ENCODE measurements around the gene ARID4A. TPM values are rescaled to one million over a fixed set of nuclear protein-coding genes. Genes with fewer than 3 reads are reported as not detected.
A peak's percentile ranks its signal among the peaks of the same experiment; 100 is the strongest.
"Not testable (repeated sequence)": the region's sequence is repeated elsewhere in the genome, so short reads cannot be mapped to it uniquely, and the experiment has no call there.

ARID4A gene
- total RNA-seq, 1 experiment from 2014 or later: 24.9 TPM

DNA sequence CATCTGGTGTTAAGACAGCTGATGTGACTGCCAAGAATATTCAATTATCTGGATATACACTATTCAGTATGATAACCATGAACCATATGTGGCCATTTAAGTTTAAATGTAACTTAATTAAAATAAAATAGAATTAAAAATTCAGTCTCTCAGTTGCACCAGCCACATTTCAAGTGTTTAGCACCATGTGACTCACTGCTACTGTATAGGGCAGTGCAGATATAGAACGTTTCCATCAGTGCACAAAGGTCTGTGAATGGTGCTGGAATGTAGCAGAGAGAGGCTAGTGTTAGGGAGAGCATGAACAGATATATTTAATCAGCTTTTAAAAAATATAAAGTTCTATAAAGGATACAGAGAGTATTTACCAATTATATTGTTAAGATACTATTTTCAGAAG is 28.7 kb downstream of the ARID4A start:
- intact Hi-C loops (cut with micrococcal nuclease; ENCODE audit: unreplicated experiment): no loop called here
- ChIA-PET POLR2A (ENCODE audit: low non-redundant PET) (interaction anchor here (0.6 kb wide), 1 partner anchor 220 kb away, joined by 3 read pairs; no protein-coding TSS in a partner anchor), CTCF (no interaction called here)

GRCh38 chr14:58331111-58331510 is 32.8 kb downstream of the ARID4A start:
- Histone ChIP-seq H3K4me3 (ENCODE audit: low read depth, low read length, poor library complexity, severe bottlenecking) (peak overlapping the region; percentile 43), H3K4me1 (ENCODE audit: insufficient read depth, low read length, poor library complexity, severe bottlenecking) (peaks cover 24% of the 10 kb centered on the region), H3K27ac (ENCODE audit: low read depth, low read length, poor library complexity, severe bottlenecking) (peak overlapping the region; percentile 58), H3K27me3 (replicated peaks; ENCODE audit: insufficient read depth, low read depth, low read length, poor library complexity) (no peaks in the 10 kb centered on the region), H3K9me3 (ENCODE audit: low read depth, low read length, poor library complexity, severe bottlenecking) (no peaks in the 10 kb centered on the region), H3K36me3 (ENCODE audit: insufficient read depth, low read length, poor library complexity, severe bottlenecking) (peaks cover 13% of the 10 kb centered on the region)
- TF ChIP-seq EZH2 (IDR thresholded peaks at IDR 0.05; ENCODE audit: borderline replicate concordance, low read depth, low read length, poor library complexity, severe bottlenecking) (no peak), CTCF (conservative IDR thresholded peaks at IDR 0.05; ENCODE audit: low read depth, low read length) (no peak)
- DNase-seq (ENCODE audit: low spot score): peak; percentile 99
- ChIA-PET POLR2A (ENCODE audit: low non-redundant PET) (no interaction called here), CTCF (no interaction called here)
- no TSS peak for BruUV-seq (replicated peaks)
- intact Hi-C loops (cut with micrococcal nuclease; ENCODE audit: unreplicated experiment): loop anchor here (2.0 kb wide), 1 partner anchor 32 kb away; the partner anchor contains the start of gene ARID4A

More for the DNA sequence above, 28.7 kb downstream of the ARID4A start:
- Histone ChIP-seq H3K9me3 (ENCODE audit: low read depth, low read length, poor library complexity, severe bottlenecking) (no peaks in the 10 kb centered on the region), H3K4me1 (ENCODE audit: insufficient read depth, low read length, poor library complexity, severe bottlenecking) (peaks cover 11% of the 10 kb centered on the region), H3K27me3 (replicated peaks; ENCODE audit: insufficient read depth, low read depth, low read length, poor library complexity) (no peaks in the 10 kb centered on the region), H3K4me3 (ENCODE audit: low read depth, low read length, poor library complexity, severe bottlenecking) (no peak overlapping the region), H3K36me3 (ENCODE audit: insufficient read depth, low read length, poor library complexity, severe bottlenecking) (peaks cover 39% of the 10 kb centered on the region), H3K27ac (ENCODE audit: low read depth, low read length, poor library complexity, severe bottlenecking) (no peak overlapping the region)
- TF ChIP-seq CTCF (conservative IDR thresholded peaks at IDR 0.05; ENCODE audit: low read depth, low read length): no peak
- TF ChIP-seq EZH2 (IDR thresholded peaks at IDR 0.05; ENCODE audit: borderline replicate concordance, low read depth, low read length, poor library complexity, severe bottlenecking): no peak
- DNase-seq (ENCODE audit: low spot score): no peak
- no TSS peak for BruUV-seq (replicated peaks)

DNA sequence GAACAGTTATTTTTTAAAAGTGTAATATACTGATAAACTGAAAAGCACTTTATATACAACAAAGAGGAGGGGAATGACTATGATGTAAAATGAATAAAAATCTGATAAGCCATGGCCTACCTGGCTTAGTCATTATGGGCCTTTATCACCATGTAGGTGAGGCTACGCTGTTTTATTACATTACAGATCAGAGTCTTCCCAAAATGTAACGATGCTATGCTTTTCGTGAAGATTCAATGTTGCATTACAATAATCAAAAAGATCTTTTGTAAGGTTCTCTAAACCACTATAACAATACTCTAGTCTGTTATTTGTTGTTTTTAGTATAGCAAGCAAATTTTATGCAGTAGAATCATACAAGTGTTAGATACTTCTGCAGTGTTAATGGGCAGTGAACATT is 34.2 kb downstream of the ARID4A start:
- no peak for DNase-seq (ENCODE audit: low spot score)
- H3K4me3 ChIP-seq (ENCODE audit: low read depth, low read length, poor library complexity, severe bottlenecking): peak overlapping the region; percentile 43
- intact Hi-C loops (cut with micrococcal nuclease; ENCODE audit: unreplicated experiment): no loop called here
- TF ChIP-seq CTCF (conservative IDR thresholded peaks at IDR 0.05; ENCODE audit: low read depth, low read length) (no peak), EZH2 (IDR thresholded peaks at IDR 0.05; ENCODE audit: borderline replicate concordance, low read depth, low read length, poor library complexity, severe bottlenecking) (no peak)
- BruUV-seq (replicated peaks): no TSS peak
- H3K36me3 ChIP-seq (ENCODE audit: insufficient read depth, low read length, poor library complexity, severe bottlenecking): peaks cover 13% of the 10 kb centered on the region
- ChIA-PET POLR2A (ENCODE audit: low non-redundant PET) (no interaction called here), CTCF (no interaction called here)
- no peaks in the 10 kb centered on the region for H3K9me3 ChIP-seq (ENCODE audit: low read depth, low read length, poor library complexity, severe bottlenecking)
- H3K27me3 ChIP-seq (replicated peaks; ENCODE audit: insufficient read depth, low read depth, low read length, poor library complexity): no peaks in the 10 kb centered on the region
- peak overlapping the region; percentile 58 for H3K27ac ChIP-seq (ENCODE audit: low read depth, low read length, poor library complexity, severe bottlenecking)
- H3K4me1 ChIP-seq (ENCODE audit: insufficient read depth, low read length, poor library complexity, severe bottlenecking): peaks cover 24% of the 10 kb centered on the region

- H3K4me1 ChIP-seq (ENCODE audit: insufficient read depth, low read length, poor library complexity, severe bottlenecking); H3K27ac ChIP-seq (ENCODE audit: low read depth, low read length, poor library complexity, severe bottlenecking); H3K9me3 ChIP-seq (ENCODE audit: low read depth, low read length, poor library complexity, severe bottlenecking); H3K36me3 ChIP-seq (ENCODE audit: insufficient read depth, low read length, poor library complexity, severe bottlenecking); H3K27me3 ChIP-seq (replicated peaks; ENCODE audit: insufficient read depth, low read depth, low read length, poor library complexity); intact Hi-C loops (cut with micrococcal nuclease; ENCODE audit: unreplicated experiment); CTCF ChIA-PET; DNase-seq (ENCODE audit: low spot score); POLR2A ChIA-PET (ENCODE audit: low non-redundant PET); BruUV-seq (replicated peaks); H3K4me3 ChIP-seq (ENCODE audit: low read depth, low read length, poor library complexity, severe bottlenecking): not testable (repeated sequence)
Measured at GRCh38 chr14:58339666-58340065, 41.3 kb downstream of the ARID4A start.

Measured in A673 (cell line).